GM19193 (cell line): ENCODE results near the gene YIPF1.

Experiments
- POLR2A ChIP-seq: IDR thresholded peaks from 4 replicates; pipeline ENCODE4 v1.6.1; 2011; ENCODE audit not compliant: insufficient read depth, insufficient read length; ENCODE audit errors: extremely low read depth

The YIPF1 gene

DNA sequence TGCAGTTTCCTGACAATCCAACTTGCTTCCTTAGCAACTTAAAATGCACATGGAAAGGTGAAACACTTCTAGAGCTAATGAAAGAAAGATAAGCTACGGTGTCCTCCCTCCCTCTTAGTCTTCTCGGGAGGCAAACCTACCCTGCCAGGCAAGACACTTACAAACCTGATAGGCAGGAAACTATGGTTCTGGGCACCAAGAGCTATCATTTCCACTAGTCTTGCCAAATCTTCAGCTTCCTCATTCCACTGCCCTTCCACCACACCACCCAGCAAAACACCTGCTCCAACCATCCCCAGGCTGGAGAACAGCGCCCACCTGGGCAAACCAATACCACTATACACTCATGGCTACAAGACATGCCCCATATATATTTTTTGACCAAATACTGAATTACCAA, 66.7 kb downstream of the YIPF1 start:
- TF ChIP-seq POLR2A: no peak

GRCh38 chr1:53821380-53821779, 68.2 kb downstream of the YIPF1 start:
- TF ChIP-seq POLR2A: no peak

DNA sequence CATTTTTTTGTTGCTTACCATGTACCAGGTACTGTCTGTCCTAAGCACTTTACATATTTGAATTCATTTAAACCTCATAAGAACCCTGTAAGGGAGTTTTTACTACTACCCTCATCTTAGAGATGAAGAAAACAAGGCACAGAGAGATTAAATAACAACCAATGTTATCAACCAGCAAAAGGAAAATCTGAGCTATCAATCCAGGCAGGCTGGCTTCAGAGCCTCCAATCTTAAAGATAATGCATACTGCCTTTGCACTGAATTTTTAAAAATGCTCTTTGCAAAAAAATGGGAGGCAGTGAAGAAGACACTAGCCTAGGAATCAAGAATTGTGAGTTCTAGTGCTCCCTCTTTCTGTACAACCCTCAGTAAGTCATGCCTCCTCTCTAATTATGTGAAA, 70.2 kb downstream of the YIPF1 start:
- no peak for TF ChIP-seq POLR2A

GRCh38 chr1:53811414-53811851, 78.2 kb downstream of the YIPF1 start:
- TF ChIP-seq POLR2A: no peak

- no peak for TF ChIP-seq POLR2A
Measured at GRCh38 chr1:53810497-53810896, 79.1 kb downstream of the YIPF1 start.

- TF ChIP-seq POLR2A: no peak
Measured at GRCh38 chr1:53810007-53810406, 79.6 kb downstream of the YIPF1 start.

DNA sequence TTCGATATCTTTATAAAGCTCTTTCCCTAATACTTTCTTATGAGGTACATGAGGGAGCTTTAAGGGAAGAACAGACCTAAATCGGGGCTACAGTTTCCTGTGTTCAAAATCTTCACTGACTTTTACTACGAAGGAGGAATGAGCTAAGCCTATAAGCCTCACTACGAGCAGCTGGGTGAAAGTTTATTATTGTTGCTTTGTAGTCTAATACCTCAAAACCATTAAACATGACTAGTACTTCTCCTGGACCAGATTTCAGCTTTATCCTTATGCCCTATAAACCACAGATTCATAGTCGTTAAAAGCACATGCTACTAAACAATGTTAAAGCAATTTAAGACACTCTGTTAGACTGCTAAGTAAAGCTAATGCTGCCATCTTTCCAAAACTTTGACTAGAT, 81.7 kb downstream of the YIPF1 start:
- TF ChIP-seq POLR2A: no peak

GRCh38 chr1:53804791-53805505, 84.6 kb downstream of the YIPF1 start:
- no peak for TF ChIP-seq POLR2A

- TF ChIP-seq POLR2A: no peak
Measured at GRCh38 chr1:53804181-53804580, 85.4 kb downstream of the YIPF1 start.
